Liver (tissue), 3 donors: ENCODE measurements around the gene CDKN2AIPNL.

Experiments
- GABPA ChIP-seq, 2 donors: IDR thresholded peaks in 1 of 2; conservative IDR thresholded peaks in 1 of 2; 2 replicates each; pipeline ENCODE4 v1.6.1; 2016; ENCODE audit warnings: antibody characterized with exemption in 2 of 2, mild to moderate bottlenecking in 1 of 2, moderate library complexity in 1 of 2
- HNF4A ChIP-seq, 2 donors: conservative IDR thresholded peaks; 2 replicates each; pipeline ENCODE4 v1.6.1; 2016; ENCODE audit warnings: antibody characterized with exemption in 2 of 2, mild to moderate bottlenecking in 2 of 2
- JUND ChIP-seq, 2 donors: IDR thresholded peaks; 2 replicates each; pipeline ENCODE4 v1.6.1; 2016; ENCODE audit warnings: antibody characterized with exemption in 2 of 2
- TF ChIP-seq, protein P1 (sequence below): fragments of 150-350 bp; IDR thresholded peaks from 2 replicates; pipeline ENCODE4 v1.5.1; 2017; ENCODE audit warnings: improper control_type of control experiment, low read depth, low read length; ENCODE audit not compliant: missing input control
- TF ChIP-seq, protein P2 (sequence below): IDR thresholded peaks from 2 replicates; pipeline ENCODE4 v1.6.1; 2016; ENCODE audit warnings: antibody characterized with exemption, mild to moderate bottlenecking
- TF ChIP-seq, protein P3 (sequence below): IDR thresholded peaks from 2 replicates; pipeline ENCODE4 v1.6.1; 2016; ENCODE audit warnings: antibody characterized with exemption
- donor health status: healthy.
- donor health status: healthy.

DNA sequence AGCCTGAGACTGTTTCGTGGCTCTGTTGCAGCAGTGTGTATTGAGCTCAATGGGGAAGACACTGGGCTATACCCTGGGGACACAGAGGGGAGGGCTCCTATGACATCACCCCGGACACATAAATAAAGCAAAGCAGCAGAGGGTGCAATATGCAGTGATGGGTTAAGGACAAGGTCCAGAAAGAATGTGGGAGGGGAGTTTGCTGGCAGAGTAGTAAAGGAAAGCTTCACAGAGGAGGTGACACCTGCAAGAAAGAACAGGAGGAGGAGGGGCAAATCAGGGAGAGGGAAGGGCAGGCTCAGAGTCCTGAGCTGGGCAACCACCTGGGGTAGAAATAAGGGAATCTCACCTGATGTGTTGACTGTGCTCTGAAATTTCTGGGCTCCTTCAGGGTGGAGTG, 35.3 kb upstream of the CDKN2AIPNL start:
- TF ChIP-seq, protein P1, sequence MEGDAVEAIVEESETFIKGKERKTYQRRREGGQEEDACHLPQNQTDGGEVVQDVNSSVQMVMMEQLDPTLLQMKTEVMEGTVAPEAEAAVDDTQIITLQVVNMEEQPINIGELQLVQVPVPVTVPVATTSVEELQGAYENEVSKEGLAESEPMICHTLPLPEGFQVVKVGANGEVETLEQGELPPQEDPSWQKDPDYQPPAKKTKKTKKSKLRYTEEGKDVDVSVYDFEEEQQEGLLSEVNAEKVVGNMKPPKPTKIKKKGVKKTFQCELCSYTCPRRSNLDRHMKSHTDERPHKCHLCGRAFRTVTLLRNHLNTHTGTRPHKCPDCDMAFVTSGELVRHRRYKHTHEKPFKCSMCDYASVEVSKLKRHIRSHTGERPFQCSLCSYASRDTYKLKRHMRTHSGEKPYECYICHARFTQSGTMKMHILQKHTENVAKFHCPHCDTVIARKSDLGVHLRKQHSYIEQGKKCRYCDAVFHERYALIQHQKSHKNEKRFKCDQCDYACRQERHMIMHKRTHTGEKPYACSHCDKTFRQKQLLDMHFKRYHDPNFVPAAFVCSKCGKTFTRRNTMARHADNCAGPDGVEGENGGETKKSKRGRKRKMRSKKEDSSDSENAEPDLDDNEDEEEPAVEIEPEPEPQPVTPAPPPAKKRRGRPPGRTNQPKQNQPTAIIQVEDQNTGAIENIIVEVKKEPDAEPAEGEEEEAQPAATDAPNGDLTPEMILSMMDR = no peak
- TF ChIP-seq, protein P2, sequence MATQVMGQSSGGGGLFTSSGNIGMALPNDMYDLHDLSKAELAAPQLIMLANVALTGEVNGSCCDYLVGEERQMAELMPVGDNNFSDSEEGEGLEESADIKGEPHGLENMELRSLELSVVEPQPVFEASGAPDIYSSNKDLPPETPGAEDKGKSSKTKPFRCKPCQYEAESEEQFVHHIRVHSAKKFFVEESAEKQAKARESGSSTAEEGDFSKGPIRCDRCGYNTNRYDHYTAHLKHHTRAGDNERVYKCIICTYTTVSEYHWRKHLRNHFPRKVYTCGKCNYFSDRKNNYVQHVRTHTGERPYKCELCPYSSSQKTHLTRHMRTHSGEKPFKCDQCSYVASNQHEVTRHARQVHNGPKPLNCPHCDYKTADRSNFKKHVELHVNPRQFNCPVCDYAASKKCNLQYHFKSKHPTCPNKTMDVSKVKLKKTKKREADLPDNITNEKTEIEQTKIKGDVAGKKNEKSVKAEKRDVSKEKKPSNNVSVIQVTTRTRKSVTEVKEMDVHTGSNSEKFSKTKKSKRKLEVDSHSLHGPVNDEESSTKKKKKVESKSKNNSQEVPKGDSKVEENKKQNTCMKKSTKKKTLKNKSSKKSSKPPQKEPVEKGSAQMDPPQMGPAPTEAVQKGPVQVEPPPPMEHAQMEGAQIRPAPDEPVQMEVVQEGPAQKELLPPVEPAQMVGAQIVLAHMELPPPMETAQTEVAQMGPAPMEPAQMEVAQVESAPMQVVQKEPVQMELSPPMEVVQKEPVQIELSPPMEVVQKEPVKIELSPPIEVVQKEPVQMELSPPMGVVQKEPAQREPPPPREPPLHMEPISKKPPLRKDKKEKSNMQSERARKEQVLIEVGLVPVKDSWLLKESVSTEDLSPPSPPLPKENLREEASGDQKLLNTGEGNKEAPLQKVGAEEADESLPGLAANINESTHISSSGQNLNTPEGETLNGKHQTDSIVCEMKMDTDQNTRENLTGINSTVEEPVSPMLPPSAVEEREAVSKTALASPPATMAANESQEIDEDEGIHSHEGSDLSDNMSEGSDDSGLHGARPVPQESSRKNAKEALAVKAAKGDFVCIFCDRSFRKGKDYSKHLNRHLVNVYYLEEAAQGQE = no peak
- TF ChIP-seq JUND (IDR thresholded peaks at IDR 0.05) = no peak
- no peak for TF ChIP-seq GABPA (IDR thresholded peaks at IDR 0.05 in 1 of 2, conservative IDR thresholded peaks at IDR 0.05 in 1 of 2)
- TF ChIP-seq, protein P3, sequence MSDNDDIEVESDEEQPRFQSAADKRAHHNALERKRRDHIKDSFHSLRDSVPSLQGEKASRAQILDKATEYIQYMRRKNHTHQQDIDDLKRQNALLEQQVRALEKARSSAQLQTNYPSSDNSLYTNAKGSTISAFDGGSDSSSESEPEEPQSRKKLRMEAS = no peak
- no peak for TF ChIP-seq HNF4A (conservative IDR thresholded peaks at IDR 0.05)
